IPS-11a (cell line): ENCODE data around the gene FBXW5.

ENCODE experiments used
- H3K4me3 ChIP-seq: one replicate; pipeline ENCODE4 v1.5.1; 2013; ENCODE audit warnings: low read depth, low read length, control low read depth

The FBXW5 gene

DNA sequence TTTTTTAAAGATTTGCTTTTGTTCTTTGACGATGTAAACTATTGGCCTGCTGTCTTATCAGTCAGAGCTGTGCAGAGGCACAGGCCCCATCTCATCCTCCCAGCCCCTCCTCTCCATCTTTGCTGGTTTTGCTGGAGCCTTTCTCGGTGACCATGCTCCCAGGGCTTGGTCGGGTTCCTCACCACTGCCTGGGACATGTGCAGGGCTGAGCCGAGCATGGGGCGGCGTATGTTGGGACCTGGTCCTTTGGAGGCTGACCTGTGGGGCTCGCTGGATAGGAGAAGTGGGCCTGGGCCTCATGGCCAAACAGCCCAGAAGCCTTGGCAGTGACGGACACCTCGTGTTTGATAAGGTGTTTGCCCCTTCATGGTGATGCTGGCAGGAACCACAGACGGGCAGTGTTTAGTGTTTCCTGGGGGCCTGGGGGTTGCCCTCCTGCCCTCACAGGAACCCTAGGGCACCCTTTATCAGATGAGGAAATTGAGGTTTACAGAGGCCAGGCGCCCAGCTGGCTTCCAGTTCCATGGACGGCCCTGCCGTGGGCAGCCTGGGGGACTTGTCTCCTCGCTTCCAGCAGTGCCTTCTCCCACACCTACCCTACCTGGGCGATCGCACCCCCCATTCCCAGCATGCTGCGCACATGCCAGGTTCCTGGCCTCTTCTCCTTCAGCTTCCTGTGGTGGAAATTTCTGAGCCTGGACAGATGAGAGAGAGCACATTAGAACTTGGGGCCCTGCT is 30.7 kb downstream of the FBXW5 start:
- no peak overlapping the region for H3K4me3 ChIP-seq

DNA sequence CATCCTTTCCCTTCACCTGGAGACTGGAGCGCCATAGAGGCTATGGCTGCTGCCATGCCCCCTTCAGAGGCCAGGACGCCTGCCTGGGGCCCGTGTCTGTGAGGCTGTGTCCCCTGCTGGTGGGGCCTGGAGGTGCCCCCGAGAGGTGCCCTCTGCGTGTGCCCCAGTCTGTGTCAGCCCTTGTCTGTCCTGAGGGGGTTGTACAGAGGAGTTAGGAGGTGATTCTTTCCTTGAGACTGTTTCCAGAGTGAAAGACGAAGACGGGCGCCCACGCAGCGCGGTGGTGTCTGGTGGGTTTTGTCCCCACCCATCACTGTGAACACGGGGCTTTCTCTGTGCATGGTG is 33.7 kb downstream of the FBXW5 start:
- no peak overlapping the region for H3K4me3 ChIP-seq

DNA sequence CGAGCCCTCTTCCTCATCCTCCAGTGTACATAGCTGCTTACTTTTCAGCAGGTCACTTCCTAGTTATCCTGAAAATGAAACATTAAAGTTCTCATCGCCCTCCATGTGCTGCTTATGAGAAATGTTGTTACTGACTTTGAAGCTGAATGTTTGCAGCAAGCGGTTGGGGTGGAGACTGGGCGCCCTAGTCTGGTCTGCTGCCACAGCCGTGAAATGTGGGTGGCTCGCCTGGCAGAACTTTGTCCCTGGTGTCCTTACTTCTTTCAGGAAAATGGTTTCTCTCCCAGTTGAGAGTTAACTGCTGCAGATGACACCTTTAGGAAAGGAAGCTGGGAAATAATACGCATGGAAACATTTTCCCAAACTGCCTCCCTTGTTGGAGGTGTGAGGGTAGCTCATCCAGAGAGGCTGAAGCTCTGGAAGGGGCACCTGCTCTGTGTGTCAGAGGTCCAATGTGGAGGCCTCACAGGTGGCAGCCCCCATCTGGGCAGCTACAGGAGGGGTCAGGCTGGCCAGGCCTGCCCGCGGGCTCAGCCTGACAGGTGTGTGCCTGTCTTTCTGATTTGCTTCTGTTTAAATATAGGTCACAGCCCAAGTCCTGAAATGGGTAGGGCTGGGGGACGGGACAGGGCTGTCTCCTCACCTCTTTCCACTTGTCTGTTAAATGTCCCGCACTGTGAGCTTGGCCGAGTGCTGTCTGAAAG is 34.2 kb downstream of the FBXW5 start:
- H3K4me3 ChIP-seq, result no peak overlapping the region

DNA sequence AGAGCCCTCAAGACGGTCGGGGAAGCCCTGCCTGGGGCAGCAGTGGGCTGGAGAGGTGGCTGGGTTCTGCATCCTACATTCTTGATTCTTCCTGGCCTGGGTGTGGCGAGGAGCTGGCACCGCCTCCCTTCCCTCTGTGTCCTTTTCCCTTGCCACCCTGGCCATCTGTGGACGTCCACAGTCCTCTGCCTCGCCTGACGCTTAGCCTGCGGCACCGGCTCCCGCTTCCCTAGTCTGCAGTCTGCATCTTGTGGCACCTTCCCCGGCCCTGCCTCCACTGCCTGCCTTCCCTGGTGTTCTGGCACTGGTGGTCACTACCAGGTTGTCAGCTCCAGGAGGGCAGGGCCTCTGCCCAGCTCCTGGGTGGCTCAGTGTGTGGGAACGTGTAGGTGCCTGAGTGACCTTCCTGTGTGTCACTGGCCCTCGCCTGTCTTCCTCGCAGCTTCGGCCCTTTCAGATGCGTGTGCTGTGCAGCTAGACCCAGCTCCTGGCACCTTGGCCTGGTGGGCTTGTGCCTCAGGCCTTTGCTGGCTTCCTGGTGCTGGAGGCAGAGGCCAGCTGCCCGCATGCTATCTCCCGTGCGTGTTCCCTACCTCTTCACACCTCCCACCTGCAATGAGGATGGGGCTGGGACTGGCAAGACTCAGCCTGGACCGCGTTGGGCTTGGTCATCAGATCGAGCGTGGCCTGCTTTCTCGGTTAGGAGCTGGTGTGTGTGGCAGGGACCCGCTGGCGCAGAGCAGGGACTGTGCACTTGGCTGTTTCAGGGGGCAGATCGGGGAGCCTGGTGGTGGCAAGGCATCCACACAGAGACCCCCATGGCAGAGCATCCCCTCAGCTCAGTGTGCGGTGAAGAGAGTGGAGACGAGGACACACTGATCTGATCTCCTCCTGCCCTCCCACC is 37.3 kb downstream of the FBXW5 start:
- no peak overlapping the region for H3K4me3 ChIP-seq

GRCh38 chr9:136906266-136906665 is 38.3 kb downstream of the FBXW5 start:
- H3K4me3 ChIP-seq, result no peak overlapping the region

DNA sequence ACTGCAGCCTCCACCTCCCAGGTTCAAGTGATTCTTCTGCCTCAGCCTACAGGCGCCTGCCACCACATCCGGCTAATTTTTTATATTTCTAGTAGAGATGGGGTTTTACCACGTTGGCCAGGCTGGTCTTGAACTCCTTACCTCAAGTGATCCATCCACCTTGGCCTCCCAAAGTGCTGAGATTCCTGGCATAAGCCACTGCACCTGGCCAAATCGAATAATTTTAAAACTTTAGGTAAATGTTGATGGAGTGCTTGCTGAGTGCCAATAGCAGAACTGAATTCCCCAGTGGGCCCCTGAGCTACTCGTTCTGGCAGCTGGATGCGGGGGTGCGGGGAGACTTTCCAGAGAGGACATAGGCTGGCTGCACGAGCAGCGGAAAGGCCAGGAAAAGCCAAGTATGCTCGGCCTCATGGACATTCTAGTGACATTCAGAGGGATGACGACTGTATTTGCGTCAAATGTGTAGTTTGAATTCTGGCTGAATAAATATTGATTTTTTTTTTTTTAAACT is 41.4 kb downstream of the FBXW5 start:
- no peak overlapping the region for H3K4me3 ChIP-seq

DNA sequence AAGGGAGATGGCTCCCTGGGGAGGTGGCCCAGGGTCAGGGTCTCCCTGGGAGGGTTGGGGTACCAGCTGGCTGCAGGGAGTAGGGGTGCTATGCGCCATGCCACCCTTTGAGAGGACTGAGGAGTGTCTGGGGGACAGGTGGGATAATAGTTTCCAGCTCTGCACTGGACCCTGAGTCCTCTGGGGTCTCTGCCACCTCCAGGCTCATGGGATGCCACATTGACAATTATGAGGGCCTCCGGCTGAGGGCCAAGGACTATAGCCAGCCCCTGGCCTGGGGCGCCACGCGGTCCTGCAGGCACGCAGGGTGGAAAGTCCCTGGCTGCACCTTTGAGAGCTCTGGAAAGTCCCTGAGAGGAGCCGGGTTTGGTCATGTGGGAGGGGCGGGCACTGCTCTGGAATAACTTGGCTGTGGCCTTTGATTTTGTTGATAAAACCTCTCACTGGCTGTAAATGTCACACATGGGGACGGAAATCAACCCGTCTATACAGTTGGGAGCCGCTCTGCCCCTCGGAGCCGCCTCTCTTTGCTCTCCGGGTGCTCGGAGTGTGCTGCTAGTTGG is 42.2 kb downstream of the FBXW5 start:
- H3K4me3 ChIP-seq, result no peak overlapping the region

- no peak overlapping the region for H3K4me3 ChIP-seq
Measured at GRCh38 chr9:136901516-136902258, 42.9 kb downstream of the FBXW5 start.

DNA sequence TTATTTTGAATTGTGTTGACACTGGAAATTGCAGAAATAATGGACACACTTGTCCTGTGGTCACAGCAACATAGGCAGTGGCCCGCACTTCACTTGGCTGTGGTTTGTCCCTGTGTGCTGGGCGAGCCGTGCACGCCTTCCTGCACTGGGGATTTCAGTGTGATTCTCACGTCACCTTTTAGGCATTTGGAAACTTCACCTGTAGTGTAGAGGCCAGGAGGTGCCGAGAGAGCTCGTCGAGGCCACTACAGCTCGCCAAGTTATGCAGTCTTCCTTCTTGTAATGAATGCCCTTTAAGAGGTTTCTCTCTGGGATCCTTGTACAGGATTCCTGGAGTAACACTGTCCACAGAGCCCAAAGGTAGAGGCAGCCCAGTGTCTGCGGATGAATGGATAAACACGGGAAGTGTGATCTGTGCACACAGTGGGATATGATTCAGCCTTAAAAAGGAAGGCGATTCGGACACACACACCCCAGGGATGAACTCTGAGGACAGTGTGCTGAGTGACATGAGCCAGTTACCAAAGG is 43.5 kb downstream of the FBXW5 start:
- no peak overlapping the region for H3K4me3 ChIP-seq

DNA sequence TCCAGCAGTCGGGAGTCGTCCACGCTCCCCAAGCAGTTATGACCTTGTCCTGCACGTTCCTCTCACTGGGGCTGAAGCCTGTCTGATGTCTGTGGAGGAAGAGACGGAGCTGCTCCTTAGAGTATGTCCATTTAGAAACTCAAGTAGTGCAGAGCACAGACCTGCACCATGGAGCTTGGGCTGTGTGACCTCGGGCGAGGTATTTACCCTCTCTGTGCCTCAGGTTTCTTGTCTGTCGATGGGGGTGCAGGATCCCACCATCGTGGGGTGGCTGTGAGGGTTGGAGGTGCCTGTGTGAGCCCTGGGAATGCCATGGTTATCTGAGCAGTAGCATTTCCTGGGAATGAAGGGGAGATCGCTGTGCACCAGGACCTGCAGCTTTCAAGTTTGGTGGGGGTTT is 44.0 kb downstream of the FBXW5 start:
- H3K4me3 ChIP-seq, result no peak overlapping the region

GRCh38 chr9:136899196-136899595 is 45.3 kb downstream of the FBXW5 start:
- no peak overlapping the region for H3K4me3 ChIP-seq

DNA sequence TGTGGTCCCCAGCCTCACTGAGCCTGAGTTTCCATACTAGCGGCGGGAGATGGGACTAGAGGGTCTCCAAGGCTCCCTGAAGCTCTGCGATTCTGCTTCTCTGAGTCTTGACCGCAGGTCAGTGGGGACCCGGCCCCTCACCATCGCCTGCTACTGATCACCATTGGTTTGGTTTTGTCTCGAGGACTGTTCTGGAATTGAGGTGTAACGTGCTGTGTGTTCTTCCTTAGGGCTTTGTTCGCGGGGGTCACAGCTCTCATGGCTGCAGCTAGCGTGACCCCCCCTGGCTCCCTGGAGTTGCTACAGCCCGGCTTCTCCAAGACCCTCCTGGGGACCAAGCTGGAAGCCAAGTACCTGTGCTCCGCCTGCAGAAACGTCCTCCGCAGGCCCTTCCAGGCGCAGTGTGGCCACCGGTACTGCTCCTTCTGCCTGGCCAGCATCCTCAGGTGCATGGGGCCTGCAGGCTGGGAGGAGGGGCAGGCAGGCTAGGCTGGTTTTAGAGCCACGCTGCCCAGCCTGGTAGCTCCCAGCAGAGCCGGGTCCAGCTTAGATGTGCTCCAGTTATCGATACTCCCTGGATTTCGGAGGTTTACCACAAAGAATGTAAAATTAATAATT is 45.9 kb downstream of the FBXW5 start:
- no peak overlapping the region for H3K4me3 ChIP-seq

- H3K4me3 ChIP-seq, result no peak overlapping the region
Measured at GRCh38 chr9:136896027-136896426, 48.5 kb downstream of the FBXW5 start.

- no peak overlapping the region for H3K4me3 ChIP-seq
Measured at GRCh38 chr9:136890661-136891060, 53.9 kb downstream of the FBXW5 start.
